HL-60 (cell line): ENCODE data around the gene RFLNA.

Experiments used
- GABPA ChIP-seq: IDR thresholded peaks from 2 replicates; pipeline ENCODE4 v1.6.1; 2012; ENCODE audit warnings: low read depth
- POLR2AphosphoS5 ChIP-seq: IDR thresholded peaks from 2 replicates; pipeline ENCODE4 v1.6.1; 2012; ENCODE audit warnings: low read depth
- TF ChIP-seq, protein P1 (sequence below): IDR thresholded peaks from one replicate; pipeline ENCODE4 v1.5.1; 2011; ENCODE audit warnings: low read length, control low read depth, inconsistent platforms; ENCODE audit not compliant: insufficient read depth
- TF ChIP-seq, protein P2 (sequence below): IDR thresholded peaks from 2 replicates; pipeline ENCODE4 v1.6.1; 2012; ENCODE audit warnings: low read depth; ENCODE audit not compliant: insufficient replicate concordance

DNA sequence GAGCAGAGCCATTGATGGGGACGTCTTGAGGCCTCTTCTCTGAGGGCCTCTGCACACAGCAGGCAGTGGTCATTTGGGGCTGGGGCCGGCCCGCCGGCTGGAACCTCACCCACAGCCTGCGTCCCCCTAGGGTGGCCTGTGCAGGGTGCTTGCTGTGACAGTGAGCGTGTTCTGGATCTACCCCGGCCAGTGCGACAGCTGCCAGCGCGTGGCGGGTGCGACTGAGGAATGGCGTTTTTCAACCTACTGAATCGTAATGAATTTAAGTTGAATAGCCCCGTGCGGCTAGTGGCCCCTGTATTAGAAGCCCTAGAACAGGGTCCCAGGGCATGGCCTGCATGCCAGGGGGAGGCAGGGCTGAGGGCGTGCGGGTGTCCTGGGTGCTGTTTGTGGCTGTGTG is 13.8 kb downstream of the RFLNA start:
- TF ChIP-seq, protein P1, sequence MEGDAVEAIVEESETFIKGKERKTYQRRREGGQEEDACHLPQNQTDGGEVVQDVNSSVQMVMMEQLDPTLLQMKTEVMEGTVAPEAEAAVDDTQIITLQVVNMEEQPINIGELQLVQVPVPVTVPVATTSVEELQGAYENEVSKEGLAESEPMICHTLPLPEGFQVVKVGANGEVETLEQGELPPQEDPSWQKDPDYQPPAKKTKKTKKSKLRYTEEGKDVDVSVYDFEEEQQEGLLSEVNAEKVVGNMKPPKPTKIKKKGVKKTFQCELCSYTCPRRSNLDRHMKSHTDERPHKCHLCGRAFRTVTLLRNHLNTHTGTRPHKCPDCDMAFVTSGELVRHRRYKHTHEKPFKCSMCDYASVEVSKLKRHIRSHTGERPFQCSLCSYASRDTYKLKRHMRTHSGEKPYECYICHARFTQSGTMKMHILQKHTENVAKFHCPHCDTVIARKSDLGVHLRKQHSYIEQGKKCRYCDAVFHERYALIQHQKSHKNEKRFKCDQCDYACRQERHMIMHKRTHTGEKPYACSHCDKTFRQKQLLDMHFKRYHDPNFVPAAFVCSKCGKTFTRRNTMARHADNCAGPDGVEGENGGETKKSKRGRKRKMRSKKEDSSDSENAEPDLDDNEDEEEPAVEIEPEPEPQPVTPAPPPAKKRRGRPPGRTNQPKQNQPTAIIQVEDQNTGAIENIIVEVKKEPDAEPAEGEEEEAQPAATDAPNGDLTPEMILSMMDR = no peak
- TF ChIP-seq GABPA (no peak), POLR2AphosphoS5 (no peak)
- TF ChIP-seq, protein P2, sequence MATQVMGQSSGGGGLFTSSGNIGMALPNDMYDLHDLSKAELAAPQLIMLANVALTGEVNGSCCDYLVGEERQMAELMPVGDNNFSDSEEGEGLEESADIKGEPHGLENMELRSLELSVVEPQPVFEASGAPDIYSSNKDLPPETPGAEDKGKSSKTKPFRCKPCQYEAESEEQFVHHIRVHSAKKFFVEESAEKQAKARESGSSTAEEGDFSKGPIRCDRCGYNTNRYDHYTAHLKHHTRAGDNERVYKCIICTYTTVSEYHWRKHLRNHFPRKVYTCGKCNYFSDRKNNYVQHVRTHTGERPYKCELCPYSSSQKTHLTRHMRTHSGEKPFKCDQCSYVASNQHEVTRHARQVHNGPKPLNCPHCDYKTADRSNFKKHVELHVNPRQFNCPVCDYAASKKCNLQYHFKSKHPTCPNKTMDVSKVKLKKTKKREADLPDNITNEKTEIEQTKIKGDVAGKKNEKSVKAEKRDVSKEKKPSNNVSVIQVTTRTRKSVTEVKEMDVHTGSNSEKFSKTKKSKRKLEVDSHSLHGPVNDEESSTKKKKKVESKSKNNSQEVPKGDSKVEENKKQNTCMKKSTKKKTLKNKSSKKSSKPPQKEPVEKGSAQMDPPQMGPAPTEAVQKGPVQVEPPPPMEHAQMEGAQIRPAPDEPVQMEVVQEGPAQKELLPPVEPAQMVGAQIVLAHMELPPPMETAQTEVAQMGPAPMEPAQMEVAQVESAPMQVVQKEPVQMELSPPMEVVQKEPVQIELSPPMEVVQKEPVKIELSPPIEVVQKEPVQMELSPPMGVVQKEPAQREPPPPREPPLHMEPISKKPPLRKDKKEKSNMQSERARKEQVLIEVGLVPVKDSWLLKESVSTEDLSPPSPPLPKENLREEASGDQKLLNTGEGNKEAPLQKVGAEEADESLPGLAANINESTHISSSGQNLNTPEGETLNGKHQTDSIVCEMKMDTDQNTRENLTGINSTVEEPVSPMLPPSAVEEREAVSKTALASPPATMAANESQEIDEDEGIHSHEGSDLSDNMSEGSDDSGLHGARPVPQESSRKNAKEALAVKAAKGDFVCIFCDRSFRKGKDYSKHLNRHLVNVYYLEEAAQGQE = no peak
